ENCODE data around the gene GRM2.
"Not testable (repeated sequence)": the region's sequence is repeated elsewhere in the genome, so short reads cannot be mapped to it uniquely, and the experiment has no call there.

Gene GRM2

DNA sequence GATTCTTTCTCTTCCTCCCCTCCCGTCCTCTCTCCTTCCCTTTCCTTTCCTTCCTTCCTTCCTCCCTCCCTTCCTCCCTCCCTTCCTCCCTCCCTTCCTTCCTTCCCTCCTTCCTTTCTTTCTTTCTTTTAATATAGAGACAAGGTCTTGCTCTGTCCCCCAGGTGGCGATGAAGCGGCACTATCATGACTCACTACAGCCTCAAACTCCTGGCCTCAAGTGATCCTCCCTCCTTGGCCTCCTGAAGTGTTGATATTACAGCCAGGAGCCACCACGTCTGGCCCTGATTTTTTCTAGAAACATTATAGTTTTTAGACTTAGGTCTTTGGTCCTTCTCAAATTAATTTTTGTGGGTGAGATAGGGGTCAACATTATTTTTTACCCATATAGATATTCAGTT, 15.5 kb downstream of the GRM2 start:
- DNase-seq (ENCODE audit: low read depth) = no peak

DNA sequence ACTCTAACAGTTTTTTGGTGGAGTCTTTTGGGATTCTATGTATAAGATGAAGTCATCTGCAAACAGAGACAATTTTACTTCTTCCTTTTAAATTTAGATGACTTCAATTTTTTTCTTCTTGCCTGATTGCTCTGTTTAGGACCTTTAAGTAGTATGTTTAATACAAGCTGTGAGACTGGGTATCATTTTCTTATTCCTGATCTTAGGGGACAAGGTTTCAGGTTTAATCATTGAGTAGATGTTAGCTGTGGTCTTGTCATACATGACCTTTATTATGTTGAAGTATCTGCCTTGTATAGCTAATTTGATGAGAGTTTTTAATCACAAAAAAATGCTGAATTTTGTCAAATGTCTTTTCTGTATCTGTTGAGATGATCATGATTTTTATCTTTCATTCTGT, 20.6 kb downstream of the GRM2 start:
- no peak for DNase-seq (ENCODE audit: low read depth)

DNA sequence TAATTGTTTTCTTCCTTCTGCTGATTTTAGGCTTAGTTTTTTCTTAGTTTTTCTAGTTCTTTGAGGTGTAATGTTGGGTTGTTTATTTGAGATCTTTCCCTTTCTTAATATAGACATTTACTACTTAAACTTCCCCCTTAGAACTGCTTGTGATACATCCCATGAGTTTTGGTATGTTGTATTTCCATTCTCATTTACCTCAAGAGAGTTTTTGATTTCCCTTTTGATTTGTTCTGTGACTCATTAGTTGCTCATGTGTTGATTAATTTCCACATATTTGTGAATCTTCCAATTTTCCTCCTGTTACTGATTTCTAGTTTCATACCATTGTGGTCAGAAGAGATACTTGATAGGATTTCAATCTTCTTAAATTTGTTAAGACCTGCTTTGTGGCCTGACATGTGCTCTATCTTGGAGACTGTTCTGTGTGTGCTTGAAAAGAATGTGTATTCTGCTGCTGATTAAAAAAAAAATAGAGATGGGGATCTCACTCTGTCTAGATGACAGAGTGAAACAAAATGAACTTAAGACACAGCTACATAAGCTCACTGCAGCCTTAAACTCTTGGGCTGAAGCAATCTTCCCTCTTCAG, 22.3 kb downstream of the GRM2 start:
- DNase-seq (ENCODE audit: low read depth) = no peak

DNA sequence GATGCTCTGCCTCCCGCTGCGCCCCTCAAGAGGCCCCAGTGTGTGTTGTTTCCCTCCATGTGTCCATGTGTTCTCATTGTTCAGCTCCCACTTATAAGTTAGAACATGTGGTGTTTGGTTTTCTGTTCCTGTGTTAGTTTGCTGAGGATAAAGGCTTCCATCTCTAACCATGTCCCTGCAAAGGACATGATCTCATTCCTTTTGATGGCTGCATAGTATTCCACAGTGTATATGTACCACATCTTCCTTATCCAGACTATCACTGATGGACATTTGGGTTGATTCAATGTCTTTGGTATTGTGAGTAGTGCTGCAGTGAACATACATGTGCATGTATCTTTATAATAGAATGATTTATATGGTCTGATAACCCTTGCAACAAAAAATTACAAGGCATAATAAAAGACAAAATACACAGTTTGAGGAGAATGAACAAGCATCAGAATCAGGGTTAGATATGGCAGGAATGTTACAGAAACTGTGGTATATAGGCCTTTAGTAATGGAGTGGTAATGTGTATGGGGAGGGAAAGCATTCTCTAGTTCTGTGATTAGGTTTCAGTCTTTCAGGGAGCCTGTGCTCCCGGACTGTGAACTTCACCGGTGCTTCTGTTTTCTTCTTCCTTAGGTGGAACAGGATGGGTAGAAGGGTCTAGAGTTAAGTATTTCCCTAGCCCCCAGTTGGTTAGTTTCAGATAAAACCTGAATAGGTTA, 27.1 kb downstream of the GRM2 start:
- DNase-seq (ENCODE audit: low read depth) = no peak

DNA sequence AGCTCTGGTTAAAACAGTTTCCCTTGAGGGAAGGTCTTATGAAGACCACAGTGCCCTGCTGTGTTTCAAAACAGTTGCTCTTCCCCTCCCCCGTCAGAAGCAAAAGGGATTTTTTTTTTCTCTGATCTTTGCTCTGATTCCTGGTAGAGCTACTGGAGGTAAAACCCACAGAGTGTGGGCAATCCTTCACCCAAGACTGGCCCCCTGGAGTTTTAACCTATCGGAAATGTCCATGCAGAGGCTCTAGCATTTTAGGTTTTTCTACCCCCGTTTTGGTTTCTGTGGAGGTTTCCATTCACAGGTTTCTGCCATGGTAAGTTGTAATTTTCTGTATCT, 27.7 kb downstream of the GRM2 start:
- DNase-seq (ENCODE audit: low read depth) = no peak

DNA sequence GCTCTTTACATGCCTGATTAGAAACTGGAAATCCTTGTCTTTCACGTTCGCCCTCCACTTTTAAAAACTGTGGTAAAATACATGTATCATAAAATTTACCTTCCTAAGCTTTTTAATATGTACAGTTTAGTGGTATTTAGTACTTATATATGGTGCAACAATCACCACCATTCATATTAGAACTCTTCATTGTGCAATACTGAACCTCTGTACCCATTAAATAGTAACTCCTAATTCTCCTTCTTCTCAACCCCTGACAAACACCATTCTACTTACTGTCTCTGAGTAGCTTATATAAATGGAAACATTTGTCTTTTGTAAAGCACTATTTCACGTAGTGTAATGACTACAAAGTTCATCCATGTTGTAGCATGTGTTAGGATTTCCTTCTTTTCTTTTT, 28.2 kb downstream of the GRM2 start:
- no peak for DNase-seq (ENCODE audit: low read depth)

DNA sequence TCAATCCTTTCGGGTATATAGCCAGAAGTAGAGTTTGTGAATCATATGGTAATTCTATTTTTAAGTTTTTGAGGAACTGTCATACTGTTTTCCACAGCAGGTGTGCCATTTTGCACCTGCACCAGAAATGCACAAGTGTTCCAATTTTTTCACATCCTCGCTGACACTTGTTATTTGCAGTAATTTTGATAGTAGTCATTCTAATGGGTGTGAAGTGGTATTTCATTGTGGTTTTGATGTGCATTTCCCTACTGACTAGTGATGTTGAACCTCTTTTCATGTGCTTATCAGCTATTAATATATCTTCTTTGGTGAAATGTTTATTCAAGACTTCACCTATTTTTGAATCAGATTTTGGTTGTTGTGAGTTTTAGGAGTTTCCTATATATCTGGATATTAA, 29.1 kb downstream of the GRM2 start:
- DNase-seq (ENCODE audit: low read depth) = no peak

DNA sequence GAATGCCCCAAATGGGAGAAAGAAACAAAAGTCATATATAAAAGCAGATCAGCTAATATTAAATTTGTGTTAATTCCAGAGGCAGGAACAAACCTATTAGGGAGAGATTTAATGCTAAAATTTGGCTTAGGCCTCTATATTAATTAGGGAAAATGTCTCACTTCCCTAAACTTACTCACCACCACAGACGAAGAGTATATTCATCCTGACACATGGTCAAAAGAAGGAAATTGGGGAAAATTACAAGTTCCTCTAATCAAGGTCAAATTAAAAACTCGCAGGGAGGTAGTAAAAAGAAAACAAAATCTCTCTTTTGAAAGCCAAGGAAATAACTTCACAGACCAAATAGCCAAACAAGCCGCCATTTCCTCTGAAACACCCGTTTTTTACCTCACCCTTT, 32.2 kb downstream of the GRM2 start:
- DNase-seq (ENCODE audit: low read depth) = no peak

DNA sequence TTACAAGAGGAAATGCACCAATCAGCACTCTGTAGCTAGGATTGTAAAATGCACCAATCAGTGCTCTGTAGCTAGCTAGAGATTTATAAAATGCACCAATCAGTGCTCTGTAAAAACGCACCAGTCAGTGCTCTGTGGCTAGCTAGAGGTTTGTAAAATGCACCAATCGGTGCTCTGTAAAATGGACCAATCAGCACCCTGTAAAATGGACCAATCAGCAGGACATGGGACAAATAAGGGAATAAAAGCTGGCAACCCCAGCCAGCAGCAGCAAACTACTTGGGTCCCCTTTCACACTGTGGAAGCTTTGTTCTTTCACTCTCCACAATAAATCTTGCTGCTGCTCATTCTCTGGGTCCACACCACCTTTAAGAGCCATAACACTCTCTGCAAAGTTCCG, 35.5 kb downstream of the GRM2 start:
- DNase-seq (ENCODE audit: low read depth) = not testable (repeated sequence)

DNA sequence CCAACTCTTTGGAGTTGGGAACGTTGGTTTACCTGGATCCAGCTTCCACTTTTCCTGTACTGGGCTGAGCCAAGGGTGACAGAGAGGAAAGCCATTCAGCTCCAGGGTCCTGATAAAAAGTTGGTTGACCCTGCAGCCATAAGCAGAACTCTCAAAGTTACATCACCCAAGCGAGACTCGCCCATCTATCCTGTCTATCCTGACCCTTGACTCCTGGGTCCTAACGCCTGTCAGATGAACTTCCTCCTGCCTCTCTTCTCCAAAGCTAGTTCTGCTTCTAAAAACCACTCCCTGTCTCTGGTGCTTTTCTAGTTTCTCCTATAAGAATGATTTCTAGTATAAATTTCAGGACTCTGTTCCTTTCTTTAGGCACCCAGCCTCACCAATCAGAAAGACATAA, 36.1 kb downstream of the GRM2 start:
- not testable (repeated sequence) for DNase-seq (ENCODE audit: low read depth)

DNA sequence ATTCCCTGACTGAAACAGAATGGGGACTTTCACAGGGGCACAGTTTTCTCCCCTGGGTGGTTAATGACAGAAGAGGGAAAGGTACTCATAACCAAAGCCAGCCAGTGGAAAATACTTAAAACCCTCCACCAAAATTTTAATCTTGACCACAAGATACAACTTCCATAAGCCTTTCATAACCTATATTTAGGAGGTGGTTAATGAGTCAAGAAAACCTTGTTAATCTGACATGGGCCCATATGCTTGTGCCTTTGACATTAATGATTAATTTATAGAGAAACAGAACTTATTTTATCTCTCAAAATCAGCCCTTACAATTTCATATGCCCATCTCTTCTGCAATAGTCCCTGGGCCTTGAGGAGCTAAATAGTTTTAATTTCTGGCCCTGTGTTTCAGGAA, 41.0 kb downstream of the GRM2 start:
- no peak for DNase-seq (ENCODE audit: low read depth)

DNA sequence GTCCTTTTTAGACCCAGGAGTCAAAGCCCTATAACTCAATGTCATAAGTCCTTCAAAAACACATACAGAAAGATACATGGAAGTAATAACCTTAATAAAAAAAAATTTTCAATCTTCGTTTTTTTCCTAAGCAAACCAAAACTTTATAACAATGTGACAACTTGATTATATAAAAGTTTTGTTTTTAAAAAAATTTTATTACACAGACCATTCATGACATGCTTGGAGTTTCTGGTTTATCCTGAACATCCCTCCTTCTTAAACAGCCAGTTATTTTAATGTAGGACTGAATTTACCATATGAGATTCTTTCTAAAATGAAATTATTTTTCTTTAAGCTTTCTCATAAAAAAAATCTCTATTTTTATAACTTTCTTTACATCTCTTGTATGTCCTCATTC, 41.5 kb downstream of the GRM2 start:
- DNase-seq (ENCODE audit: low read depth) = no peak

DNA sequence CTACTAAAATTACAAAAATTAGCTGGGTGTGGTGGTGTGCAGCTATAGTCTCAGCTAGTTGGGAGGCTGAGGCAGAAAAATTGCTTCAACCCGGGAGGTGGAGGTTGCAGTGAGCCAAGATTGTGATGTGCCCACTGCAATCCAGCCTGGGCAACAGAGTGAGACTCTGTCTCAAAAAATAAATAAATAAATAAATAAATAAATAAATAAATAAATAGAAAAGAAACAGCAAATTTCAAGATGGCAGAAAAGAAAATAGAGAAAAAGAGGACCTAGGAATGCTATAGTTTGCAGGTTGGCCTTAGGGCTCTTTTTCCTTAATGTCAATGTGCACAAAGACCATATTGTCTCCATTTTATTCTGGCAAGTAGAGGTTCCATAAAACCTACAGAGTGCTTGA, 44.0 kb downstream of the GRM2 start:
- no peak for DNase-seq (ENCODE audit: low read depth)

DNA sequence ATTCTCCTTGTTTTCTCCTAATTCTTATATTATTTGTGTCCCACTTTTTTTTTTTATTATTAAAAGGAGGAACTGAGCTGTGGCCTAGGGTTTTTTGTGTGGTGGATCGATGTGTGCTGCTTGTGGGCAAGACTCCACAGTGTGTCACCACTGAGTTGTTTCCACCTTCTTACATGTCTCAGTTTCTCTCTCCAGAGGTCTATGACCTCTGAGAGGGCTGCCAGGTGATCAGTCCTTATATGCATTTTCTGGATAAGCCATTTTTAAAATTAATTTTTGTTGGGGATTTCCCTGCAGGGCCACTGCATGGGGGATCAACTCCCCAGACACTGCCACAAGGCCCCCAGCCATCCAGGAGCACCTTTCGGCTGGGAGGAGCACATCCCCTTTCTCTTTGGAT, 44.4 kb downstream of the GRM2 start:
- no peak for DNase-seq (ENCODE audit: low read depth)

DNA sequence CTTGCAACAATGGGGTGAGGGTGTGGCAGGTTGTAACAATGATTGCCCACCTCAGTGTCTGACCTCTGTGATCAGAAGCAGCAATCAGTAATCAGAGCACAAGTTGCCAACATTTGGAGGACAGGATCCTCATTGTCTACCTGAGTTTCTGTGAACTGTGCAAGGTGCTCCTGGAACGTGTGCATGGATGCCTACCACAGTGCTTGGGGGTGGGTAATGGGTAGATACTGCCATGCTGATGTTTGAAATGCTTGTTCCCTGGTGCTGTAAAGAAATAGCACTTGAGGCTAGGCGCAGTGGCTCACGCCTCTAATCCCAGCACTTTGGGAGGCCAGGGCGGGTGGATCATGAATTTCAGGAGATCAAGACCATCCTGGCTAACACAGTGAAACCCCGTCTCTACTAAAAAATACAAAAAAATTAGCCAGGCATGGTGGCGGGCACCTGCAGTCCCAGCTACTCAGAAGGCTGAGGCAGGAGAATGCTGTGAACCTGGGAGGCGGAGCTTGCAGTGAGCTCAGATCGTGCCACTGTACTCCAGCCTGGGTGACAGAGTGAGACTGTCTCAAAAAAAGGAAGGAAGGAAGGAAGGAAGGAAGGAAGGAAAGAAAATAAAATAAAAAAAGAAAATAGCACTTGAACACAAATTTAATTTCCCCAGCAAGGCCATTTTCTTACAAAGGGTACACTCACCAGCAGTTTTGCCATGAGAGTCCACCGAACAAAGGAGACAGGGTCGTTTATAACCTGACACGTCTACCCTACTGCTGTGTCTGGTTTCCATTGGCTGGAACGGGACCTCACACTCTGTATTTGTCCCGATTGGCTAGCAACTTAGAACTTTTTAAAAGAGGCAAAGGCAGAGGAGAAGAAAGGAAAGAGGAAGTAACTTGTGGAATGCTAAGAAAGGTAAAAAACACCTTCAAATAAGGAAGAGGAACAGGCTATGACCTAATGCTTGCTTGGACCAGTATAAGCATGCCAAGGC, 47.2 kb downstream of the GRM2 start:
- not testable (repeated sequence) for DNase-seq (ENCODE audit: low read depth)

DNA sequence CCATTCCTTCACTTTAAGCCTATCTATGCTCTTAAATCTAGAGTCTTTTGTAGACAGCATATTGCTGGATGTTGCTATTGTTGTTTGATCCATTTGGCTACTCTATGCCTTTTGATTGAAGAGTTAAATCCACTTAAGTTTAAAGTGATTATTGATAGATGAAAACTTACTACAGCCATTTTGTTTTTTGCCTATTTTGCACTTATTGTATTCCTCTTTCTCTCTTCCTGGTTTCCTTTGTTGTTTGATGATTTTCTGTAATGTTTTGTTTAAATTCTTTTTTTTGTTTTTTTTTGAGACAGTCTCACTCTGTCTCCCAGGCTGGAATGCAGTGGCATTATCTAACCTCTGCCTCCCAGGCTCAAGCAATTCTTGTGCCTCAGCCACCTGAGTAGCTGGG, 52.3 kb downstream of the GRM2 start:
- no peak for DNase-seq (ENCODE audit: low read depth)

All from fibroblast of gingiva (primary cell).